Hematopoietic multipotent progenitor cell treated with erythropoietin and hydrocortisone succinate and interleukin-3 and kit ligand, for 8 days (in vitro differentiated cells): ENCODE measurements around the gene LRRC36.

Experiments
- DNase-seq: peaks from one replicate; pipeline ENCODE4 v3.0.0-alpha.2; 2015

Gene LRRC36

GRCh38 chr16:67391424-67392300, 65.0 kb downstream of the LRRC36 start:
- DNase-seq, result no peak

DNA sequence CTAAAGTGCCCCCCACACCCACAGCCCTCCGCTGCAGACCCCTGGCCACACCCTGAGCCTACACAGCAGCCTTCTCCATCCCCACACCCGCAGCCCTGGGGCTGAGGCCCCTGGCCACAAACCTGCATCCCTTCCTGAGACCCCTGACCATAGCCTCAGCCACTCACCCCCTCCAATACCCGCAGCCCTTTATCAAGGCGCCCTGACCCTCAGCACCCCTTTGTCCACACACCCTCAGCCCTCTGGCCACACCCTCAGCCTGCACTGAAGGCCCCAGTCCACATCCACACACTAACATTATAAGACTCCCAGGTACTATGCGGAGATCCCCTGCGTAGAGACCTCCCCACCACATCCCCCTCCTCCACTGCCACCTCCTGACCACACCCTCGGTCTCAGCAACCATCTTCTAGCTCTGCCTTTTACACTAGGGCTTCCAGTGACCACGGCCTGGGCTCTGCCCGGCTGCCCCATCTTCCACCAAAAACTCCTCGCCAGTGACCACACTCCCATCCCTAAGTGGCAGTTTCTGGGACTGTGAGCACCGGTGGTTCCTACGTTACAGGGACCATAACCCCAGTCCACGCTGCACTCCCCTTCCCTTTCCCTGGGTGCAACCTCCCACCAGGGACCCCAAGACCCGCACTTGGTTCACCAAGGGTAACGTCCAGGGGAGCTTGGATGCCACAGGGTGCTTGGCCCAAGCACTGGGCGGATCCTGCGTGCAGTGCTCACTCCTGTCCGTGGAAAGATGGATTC, 65.9 kb downstream of the LRRC36 start:
- no peak for DNase-seq

DNA sequence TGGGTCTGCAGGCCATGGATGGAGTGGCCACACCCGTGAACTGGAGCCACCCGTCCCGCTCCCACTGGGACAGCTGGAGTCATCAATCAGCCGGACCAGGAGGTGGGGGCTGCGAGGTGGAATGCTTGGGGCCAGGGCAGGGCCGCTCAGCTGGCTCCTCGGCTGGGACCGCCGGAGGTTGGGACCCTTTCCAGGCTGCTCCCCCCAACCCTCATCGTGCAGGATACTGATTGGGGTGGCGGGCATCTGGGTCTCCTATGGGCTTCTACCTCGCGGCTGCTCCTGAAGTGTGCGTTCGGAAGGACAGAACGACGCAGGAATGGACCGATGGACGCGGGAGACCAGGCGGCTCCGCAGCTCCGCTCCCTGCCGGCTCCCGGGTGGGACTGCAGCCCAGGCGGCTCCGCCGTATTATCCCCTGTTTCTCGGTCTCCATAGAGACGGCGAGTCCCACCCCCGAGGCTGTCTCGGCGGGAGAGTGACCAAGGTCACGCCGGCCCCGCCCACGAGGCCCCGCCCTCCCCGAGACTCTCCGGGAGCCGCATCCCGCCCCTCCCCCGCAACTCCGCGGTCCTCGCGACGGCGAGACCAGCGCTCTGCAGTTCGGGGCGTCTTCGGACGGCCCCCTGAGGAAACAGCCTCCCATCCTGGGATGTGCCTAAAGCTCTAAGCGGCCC, 66.6 kb downstream of the LRRC36 start, which contains the start of gene TPPP3:
Gene TPPP3, minus strand, starts transcription at position 388 of the 677 bp plus-strand sequence. CDS start 2,387 bp downstream, outside the sequence.
- DNase-seq, result peak; percentile 59

GRCh38 chr16:67393788-67394154, 67.2 kb downstream of the LRRC36 start:
- DNase-seq, result no peak

DNA sequence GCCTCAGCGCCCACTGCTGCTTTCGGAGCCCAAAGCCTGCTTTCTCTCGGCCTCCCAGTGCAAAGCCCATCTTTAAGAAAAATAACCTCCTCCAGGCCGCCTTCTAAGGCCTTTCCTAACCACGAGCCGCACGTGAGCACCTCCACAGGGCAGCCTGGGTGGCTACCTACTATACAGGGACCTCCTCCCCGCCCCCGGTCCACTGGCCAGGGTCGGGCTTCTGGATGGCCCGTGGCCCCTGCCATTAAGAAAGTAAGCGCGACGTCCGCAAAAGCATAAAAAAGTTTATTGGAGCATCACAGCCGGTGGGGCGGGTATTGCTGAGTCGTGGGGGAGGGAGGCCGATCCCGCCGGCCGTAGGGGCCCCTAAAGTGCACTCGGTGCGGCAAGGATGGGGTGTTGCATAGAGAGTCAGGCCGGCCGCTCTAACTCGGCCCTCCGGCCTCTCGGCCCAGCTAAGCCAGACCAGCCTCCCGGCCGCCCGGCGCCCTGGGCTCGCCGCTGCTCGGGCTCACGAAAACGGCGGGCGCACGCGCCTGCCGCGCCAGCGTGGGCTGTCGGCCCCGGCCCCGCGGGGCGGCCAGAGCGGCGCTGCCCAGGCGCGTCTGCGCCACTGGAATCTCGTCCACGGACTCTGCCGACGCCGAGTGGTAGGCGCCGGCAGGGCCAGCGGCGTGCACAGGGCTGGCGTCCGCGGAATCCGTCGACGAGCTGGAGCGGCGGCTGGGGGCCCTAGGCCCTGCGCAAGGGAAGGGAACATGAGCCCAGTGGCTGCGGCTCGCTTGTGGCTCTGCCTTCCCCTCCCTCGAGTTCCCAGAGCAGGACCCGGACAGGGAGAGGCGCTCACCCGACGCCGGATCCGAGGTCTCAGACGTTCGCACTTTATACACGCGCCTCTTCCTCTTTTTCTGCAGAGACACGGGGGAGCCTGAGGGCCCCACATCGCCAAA, 67.8 kb downstream of the LRRC36 start:
- no peak for DNase-seq

- no peak for DNase-seq
Observed at GRCh38 chr16:67395105-67395457, 68.5 kb downstream of the LRRC36 start.

DNA sequence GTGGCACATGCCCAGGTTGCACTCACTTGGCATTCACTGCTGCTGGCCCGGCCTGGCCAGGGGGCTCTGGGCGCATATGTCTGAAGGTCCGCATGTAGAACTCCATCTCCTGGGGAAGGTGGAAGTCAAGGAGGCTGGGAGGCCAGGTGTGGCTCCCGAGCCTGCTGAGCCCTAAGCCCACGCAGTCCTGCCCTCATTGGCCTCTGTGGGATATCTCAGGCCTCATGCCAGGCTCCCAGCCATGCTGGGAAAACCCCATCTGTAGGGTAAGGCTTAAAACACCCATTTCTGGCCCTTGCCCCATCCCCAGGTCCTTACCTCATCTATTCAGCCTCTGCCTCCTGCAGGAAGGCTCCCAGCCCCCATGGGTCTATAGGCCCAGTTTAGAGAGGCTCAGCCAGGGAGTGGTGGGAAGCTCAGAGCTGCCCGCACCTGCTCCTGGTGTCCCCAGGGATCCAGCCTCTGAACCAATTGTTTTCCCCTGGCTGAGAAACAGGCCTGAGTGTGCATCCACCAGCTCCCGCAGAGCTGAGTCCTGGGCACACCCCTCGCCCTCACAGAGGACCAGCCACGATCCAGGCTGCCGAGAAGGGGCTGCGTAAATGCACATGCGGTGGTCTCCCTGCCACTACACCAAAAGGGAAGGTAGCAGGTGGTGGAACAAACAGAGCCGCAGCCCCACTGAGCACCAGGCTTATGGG, 69.0 kb downstream of the LRRC36 start:
- DNase-seq, result no peak

- peak; percentile 41 for DNase-seq
Observed at GRCh38 chr16:67396159-67397035, 69.8 kb downstream of the LRRC36 start.

DNA sequence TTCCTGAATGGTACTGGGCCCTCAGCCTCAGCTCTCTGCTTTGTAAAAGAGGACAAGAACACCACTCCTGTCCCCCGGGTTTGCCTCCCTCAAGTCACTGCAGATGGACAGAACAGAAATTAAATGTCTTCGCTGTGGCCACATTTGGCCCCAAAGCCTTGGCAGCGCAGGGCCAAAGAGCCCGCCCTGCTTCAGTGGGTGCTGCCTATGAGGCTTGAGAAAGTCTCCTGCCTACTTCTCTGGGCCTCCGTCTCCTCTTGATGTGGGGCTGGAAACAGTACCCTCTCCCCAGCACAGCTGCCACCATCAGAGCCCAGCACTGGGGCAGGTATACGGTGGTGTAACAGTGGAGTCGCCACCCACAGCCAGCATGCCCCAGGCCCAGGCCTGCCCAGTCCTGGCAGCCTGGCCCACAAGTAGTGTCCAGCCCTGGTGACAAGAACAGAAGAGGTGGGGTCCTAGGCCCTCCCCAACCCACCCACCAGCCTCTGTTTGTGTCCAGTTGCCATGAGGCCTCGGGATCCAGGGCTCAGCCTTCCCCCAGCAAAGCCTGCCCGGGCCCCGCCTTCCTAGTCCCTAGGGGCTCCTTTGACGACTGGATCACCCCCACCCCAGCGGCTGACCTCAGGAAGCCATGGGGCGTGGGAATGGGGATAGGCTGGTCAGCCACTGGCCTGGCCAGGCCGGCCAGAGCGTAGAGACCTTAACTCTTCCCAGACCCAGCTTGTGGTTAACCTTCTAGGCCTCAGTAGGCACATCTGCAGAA, 70.6 kb downstream of the LRRC36 start:
- DNase-seq, result no peak

GRCh38 chr16:67397812-67398545, 71.4 kb downstream of the LRRC36 start:
- no peak for DNase-seq

DNA sequence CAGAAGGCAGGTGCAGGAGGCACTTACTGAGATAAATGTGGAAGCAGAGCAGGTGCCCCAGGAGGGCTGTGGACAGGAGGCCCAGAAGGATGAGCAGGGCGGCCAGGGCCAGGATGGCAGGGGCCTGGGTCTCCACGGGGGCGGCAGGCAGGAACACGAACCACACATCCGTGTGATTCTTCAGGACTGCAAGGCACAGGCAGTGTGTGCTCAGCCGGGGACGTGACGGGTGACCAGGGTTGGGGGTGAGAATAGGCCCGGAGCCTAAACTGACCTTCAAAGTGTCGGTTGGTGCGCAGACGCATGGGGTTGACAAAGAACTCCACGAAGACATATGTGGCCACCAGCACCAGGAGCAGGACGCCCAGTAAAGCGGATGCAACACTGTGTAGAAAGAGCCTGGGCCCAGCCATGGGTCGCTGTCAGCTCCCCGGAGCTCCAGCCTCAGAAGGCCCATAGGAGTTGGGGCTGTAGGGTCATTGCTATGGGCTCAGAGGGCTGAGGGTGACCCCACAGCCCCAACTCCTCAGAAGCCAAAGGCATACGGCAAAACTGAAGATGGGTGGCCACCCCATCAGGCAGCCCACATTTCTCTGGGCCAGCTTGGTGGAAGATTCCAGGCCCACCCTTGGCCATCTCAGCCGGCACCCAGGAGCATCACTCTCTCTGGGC, 72.1 kb downstream of the LRRC36 start:
- DNase-seq, result no peak

DNA sequence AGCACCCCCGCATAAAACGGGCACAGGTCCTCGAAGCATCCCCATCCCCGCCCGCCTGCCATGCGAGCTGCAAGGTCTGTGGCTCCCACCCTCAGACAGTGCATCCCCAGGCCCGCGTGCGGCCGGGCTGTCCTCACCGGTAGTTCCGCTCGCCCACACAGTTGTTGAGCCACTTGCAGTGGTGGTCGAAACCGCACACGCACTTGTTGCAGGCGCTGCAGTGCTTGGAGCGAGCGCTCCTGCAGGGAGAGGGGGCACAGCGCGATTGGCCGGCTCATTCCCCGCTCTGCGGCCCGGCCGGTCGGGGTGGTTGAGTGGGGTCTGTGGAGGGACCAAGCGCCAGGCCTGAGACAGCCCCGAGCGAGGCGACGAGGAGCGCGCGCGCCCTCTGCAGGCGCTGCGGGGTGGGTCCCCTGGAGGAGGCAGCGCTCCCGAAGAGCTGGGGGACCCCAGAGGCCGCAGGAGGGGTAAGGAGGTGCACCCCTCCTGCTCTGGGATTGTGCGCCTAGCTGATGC, 72.7 kb downstream of the LRRC36 start:
- peak; percentile 38 for DNase-seq

- DNase-seq, result no peak
Observed at GRCh38 chr16:67399749-67400704, 73.4 kb downstream of the LRRC36 start.

GRCh38 chr16:67400901-67401300, 74.3 kb downstream of the LRRC36 start:
- no peak for DNase-seq

- no peak for DNase-seq
Observed at GRCh38 chr16:67403976-67404555, 77.5 kb downstream of the LRRC36 start.

DNA sequence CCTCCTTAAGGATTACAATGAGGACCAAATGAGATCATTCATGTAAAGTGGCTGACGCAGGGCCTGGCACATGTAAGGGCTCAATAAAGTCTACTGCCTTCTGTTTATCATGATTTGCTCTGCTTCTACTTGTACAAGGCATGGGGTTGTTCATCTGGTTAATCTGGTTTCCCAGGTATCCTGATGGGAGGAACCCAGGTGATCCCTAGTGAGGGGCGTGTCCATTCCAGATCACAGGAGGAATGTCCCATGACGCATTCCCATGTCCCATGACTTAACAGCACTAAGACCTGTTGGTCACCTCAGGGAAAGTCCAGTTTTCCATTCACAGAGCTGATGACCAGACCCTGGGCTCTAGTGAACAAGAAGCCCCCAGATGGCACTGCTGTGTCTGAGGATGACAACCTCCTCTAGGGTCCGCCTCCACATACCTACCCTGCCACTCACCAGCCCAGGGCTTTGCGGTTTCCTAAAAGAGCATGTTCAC, 78.2 kb downstream of the LRRC36 start:
- DNase-seq, result no peak
